ENCODE data around the gene SMC5. TPM values are rescaled to one million over a fixed set of nuclear protein-coding genes. Genes with fewer than 3 reads are reported as not detected.

SMC5 gene
- total RNA-seq, 4 donors from 2014 or later: 17.2 to 27.4 (median 17.8) TPM

DNA sequence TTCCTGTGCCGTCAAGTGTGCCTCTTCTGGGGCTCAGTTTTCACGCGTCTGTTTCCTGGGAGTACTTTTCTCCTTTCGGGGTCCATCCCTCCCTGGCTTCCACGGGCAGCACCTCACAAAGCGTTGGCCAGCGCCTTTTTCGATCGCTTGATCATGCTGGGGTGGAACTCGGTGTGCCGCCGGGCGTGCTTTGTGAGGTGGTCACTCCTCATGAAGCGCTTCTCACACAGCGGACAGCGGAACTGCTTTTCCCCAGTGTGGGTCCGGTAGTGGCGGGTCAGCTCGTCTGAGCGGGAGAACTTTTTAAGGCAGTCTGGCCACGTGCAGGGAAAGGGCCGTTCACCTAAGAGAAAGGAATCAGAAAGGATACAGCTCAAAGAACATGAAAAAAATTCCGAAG, 128.9 kb downstream of the SMC5 start:
- intact Hi-C loops (cut with DNase I): no loop called here
- no peak overlapping the region for H3K27ac ChIP-seq (replicated peaks in 1 of 4)
- no peaks in the 10 kb centered on the region for H3K9me3 ChIP-seq
- peaks cover 20 to 51% (median 42%) of the 10 kb centered on the region in 4 donors for H3K36me3 ChIP-seq
- no peak for DNase-seq (ENCODE audit: extremely low spot score)
- TF ChIP-seq POLR2AphosphoS5 (IDR thresholded peaks at IDR 0.05) (peak in 1 of 2 donors; percentile 18), EP300 (IDR thresholded peaks at IDR 0.05) (no peak)
- WGBS: 92% methylated on average over 14 of the region's 23 CpGs
- peaks cover 68 to 100% (median 93%) of the 10 kb centered on the region in 4 donors for H3K4me1 ChIP-seq
- H3K27me3 ChIP-seq: no peaks in the 10 kb centered on the region
- H3K4me3 ChIP-seq: no peak overlapping the region

DNA sequence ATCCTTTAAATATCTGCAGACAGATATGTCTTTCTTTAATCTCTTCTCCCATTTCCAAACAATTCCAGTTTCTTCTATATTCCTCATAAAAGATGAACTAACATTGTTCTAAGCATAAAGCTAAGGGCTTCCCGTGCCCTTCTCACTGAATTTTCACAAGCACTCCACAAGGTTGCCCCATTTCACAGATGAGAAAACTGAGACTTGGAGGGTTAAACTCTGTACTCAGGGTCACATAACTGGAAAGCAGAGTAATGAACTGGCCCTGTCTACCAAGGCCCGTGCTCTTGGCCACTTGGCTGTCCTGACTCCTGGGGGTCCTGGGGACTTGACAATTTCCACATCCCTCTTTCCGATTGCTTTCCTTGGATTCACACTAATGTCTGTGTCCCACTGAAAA, 130.4 kb downstream of the SMC5 start:
- Histone ChIP-seq H3K36me3 (peaks cover 20 to 37% (median 30%) of the 10 kb centered on the region in 4 donors), H3K4me3 (peak overlapping the region in 3 of 4 donors; percentile 6 to 18 (median 13)), H3K4me1 (peaks cover 68 to 100% (median 93%) of the 10 kb centered on the region in 4 donors), H3K27me3 (no peaks in the 10 kb centered on the region), H3K27ac (replicated peaks in 1 of 4) (peak overlapping the region; percentile 58 to 69 (median 62)), H3K9me3 (no peaks in the 10 kb centered on the region)
- DNase-seq (ENCODE audit: extremely low spot score): no peak
- intact Hi-C loops (cut with DNase I): no loop called here
- no peak for TF ChIP-seq EP300 (IDR thresholded peaks at IDR 0.05)
- TF ChIP-seq POLR2AphosphoS5 (IDR thresholded peaks at IDR 0.05): no peak
- WGBS: 74% methylated on average over 3 of the region's 3 CpGs

DNA sequence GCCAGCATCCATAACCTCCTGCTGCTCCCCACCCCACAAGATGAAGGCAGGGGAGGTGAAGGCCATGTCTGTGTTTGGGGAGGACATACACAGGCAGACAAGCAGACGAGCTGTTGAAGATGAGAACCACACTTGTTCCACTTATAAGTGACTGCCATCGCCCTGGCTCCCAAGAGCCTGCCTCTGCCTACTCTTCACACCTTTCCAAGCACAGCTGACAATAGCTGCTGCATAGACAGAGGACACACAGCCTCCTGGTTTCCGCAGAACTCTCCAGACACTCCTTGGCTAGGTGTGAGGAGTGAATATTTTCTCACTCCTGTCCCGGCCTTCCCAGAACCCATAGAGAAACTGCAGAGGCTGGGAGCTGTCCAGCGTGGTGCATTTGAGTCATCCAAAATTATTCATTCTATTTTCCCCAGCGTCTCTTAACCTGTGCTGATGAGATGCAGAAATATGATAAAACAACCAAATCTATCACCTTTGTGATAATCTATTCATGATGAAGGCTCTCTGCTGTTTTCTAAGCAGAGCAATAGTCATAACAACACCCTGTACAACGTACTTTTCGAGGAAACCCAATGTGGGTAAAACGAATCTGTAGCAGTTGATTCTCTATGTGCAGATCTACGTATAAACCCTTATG, 131.0 kb downstream of the SMC5 start:
- no peaks in the 10 kb centered on the region for H3K27me3 ChIP-seq
- peaks cover 71 to 100% (median 94%) of the 10 kb centered on the region in 4 donors for H3K4me1 ChIP-seq
- 37% methylated on average over 10 of the region's 10 CpGs for WGBS
- H3K27ac ChIP-seq (replicated peaks in 1 of 4): peak overlapping the region; percentile 58 to 69 (median 62)
- peak overlapping the region in 3 of 4 donors; percentile 6 to 18 (median 13) for H3K4me3 ChIP-seq
- H3K9me3 ChIP-seq: no peaks in the 10 kb centered on the region
- intact Hi-C loops (cut with DNase I): no loop called here
- H3K36me3 ChIP-seq: peaks cover 20 to 32% (median 26%) of the 10 kb centered on the region in 4 donors
- DNase-seq (ENCODE audit: extremely low spot score): no peak
- TF ChIP-seq POLR2AphosphoS5 (IDR thresholded peaks at IDR 0.05): peak; percentile 32 to 56
- TF ChIP-seq, protein P1, sequence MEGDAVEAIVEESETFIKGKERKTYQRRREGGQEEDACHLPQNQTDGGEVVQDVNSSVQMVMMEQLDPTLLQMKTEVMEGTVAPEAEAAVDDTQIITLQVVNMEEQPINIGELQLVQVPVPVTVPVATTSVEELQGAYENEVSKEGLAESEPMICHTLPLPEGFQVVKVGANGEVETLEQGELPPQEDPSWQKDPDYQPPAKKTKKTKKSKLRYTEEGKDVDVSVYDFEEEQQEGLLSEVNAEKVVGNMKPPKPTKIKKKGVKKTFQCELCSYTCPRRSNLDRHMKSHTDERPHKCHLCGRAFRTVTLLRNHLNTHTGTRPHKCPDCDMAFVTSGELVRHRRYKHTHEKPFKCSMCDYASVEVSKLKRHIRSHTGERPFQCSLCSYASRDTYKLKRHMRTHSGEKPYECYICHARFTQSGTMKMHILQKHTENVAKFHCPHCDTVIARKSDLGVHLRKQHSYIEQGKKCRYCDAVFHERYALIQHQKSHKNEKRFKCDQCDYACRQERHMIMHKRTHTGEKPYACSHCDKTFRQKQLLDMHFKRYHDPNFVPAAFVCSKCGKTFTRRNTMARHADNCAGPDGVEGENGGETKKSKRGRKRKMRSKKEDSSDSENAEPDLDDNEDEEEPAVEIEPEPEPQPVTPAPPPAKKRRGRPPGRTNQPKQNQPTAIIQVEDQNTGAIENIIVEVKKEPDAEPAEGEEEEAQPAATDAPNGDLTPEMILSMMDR (IDR thresholded peaks at IDR 0.05): no peak
- no peak for TF ChIP-seq POLR2A (IDR thresholded peaks at IDR 0.05; ENCODE audit: low read depth)
- TF ChIP-seq EP300 (IDR thresholded peaks at IDR 0.05): no peak

DNA sequence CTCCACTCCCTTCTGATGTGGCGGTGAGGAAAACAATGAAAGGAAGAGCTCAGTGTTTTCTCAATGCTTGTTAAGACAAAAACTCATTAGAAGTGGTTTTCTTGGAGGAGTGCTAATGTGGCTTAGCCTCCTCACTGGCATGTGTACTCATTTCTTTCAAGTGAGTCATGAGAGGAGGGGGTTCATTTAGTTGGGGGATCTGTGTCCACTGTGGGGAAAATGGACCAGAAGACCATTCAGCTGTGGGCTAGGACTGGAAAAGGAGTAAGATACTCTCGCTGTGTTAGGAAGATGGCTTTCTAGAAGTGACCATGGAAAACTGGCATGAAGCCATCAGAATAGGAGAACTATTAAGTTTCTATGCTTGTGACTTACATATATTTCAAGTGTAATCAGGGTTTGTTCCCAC, 132.2 kb downstream of the SMC5 start:
- Histone ChIP-seq H3K27me3 (no peaks in the 10 kb centered on the region), H3K9me3 (no peaks in the 10 kb centered on the region), H3K4me3 (peak overlapping the region in 2 of 4 donors; percentile 5 to 15), H3K27ac (replicated peaks in 1 of 4) (peak overlapping the region; percentile 48 to 69 (median 56)), H3K4me1 (peaks cover 76 to 100% (median 96%) of the 10 kb centered on the region in 4 donors), H3K36me3 (peaks cover 18 to 21% (median 19%) of the 10 kb centered on the region in 4 donors)
- no peak for DNase-seq (ENCODE audit: extremely low spot score)
- intact Hi-C loops (cut with DNase I): no loop called here
- 86% methylated on average over 2 of the region's 2 CpGs for WGBS
- peak; percentile 3 to 41 for TF ChIP-seq POLR2AphosphoS5 (IDR thresholded peaks at IDR 0.05)
- TF ChIP-seq, protein P1 (IDR thresholded peaks at IDR 0.05): no peak

DNA sequence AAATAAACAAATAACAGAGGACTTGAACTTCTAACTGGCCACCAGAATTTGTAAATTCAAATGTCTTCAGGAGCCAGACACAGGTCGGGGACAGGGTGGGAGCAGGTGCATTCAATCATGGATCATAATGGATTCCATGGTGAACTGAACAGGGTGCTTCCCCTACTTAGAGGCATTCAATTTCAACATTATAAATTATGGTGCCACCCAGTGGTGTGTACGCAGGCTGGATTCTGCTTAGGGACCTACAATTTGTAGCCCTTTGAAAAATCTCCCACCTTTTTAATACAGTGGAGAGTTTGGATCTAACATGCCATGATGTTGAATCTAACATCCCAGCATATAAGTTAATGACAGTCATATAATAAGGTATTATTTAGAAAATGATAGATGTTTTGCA, 133.4 kb downstream of the SMC5 start:
- intact Hi-C loops (cut with DNase I): no loop called here
- TF ChIP-seq POLR2AphosphoS5 (IDR thresholded peaks at IDR 0.05) (peak in 1 of 2 donors; percentile 5), EP300 (IDR thresholded peaks at IDR 0.05) (no peak), POLR2A (IDR thresholded peaks at IDR 0.05; ENCODE audit: low read depth) (no peak)
- TF ChIP-seq, protein P1 (IDR thresholded peaks at IDR 0.05): peak in 2 of 3 experiments; percentile 6 to 35
- DNase-seq (ENCODE audit: extremely low spot score): no peak
- Histone ChIP-seq H3K27ac (replicated peaks in 1 of 4) (peak overlapping the region in 1 of 4 donors; percentile 59), H3K4me1 (peaks cover 83 to 100% (median 98%) of the 10 kb centered on the region in 4 donors), H3K27me3 (no peaks in the 10 kb centered on the region), H3K4me3 (no peak overlapping the region), H3K36me3 (peaks cover 5 to 8% (median 6%) of the 10 kb centered on the region in 4 donors), H3K9me3 (no peaks in the 10 kb centered on the region)
- WGBS: 60% methylated on average over 2 of the region's 2 CpGs

All from esophagus muscularis mucosa (tissue), 4 donors.